ENCODE results near the gene PROSER3. TPM values are rescaled to one million over a fixed set of nuclear protein-coding genes. Genes with fewer than 3 reads are reported as not detected.
A peak's percentile ranks its signal among the peaks of the same experiment; 100 is the strongest.

PROSER3 gene
- total RNA-seq, 6 experiments from 2014 or later, result 26.4 to 30.0 (median 29.0) TPM

GRCh38 chr19:35740423-35741202 is 17.4 kb upstream of the PROSER3 start:
- Mint-ChIP-seq H3K4me1 (ENCODE audit: low read depth) (peaks cover 26% of the 10 kb centered on the region), H3K27ac (peak overlapping the region; percentile 38), H3K27me3 (ENCODE audit: insufficient read depth) (peaks cover 9% of the 10 kb centered on the region), H3K4me3 (peak overlapping the region; percentile 87), H3K9me3 (no peaks in the 10 kb centered on the region), H3K36me3 (ENCODE audit: low read depth) (peaks cover 12% of the 10 kb centered on the region)
- TF ChIP-seq, protein P1, sequence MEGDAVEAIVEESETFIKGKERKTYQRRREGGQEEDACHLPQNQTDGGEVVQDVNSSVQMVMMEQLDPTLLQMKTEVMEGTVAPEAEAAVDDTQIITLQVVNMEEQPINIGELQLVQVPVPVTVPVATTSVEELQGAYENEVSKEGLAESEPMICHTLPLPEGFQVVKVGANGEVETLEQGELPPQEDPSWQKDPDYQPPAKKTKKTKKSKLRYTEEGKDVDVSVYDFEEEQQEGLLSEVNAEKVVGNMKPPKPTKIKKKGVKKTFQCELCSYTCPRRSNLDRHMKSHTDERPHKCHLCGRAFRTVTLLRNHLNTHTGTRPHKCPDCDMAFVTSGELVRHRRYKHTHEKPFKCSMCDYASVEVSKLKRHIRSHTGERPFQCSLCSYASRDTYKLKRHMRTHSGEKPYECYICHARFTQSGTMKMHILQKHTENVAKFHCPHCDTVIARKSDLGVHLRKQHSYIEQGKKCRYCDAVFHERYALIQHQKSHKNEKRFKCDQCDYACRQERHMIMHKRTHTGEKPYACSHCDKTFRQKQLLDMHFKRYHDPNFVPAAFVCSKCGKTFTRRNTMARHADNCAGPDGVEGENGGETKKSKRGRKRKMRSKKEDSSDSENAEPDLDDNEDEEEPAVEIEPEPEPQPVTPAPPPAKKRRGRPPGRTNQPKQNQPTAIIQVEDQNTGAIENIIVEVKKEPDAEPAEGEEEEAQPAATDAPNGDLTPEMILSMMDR (IDR thresholded peaks at IDR 0.05), result peak; percentile 42; the same call in 1 of the 2 replicates
- DNase-seq, result peak; percentile 94

GRCh38 chr19:35741203-35741515 is 16.8 kb upstream of the PROSER3 start:
- H3K4me3 Mint-ChIP-seq, result peak overlapping the region; percentile 87
- TF ChIP-seq, protein P1 (IDR thresholded peaks at IDR 0.05), result no peak; the same call in none of the 2 replicates
- peaks cover 9% of the 10 kb centered on the region for H3K27me3 Mint-ChIP-seq (ENCODE audit: insufficient read depth)
- no peak for DNase-seq
- no peaks in the 10 kb centered on the region for H3K9me3 Mint-ChIP-seq
- H3K27ac Mint-ChIP-seq, result peak overlapping the region; percentile 38; the same call in 1 of the 2 replicates
- peaks cover 13% of the 10 kb centered on the region for H3K36me3 Mint-ChIP-seq (ENCODE audit: low read depth)
- H3K4me1 Mint-ChIP-seq (ENCODE audit: low read depth), result peaks cover 29% of the 10 kb centered on the region

DNA sequence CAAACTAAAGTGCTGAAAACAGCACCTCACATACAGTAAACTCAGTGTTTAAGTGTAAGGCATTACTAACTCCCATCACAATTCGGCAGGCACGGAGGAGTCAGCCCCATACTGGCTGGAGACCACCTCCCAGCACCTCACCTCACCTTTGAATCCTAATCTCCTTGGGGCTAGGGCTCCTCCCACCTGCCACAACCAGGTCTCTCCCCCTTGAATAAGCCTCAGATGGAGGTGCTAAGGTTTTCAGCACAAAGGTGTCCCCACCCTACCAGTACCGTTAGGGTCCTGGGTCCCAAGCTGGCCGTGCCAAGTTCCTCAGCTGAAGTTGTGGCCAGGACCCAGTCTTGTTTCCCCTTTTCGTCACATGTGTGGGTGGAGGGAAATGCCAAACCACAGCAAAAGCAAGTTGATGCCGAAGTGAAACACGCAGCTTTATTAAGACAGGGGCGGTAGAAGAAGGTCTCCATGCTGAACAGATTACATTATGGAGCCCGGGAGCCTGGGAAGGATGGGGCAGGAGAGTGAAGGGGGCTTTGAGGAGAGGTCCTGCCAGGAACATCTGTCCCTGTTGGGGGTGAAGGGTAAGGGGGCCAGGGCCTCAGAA is 15.8 kb upstream of the PROSER3 start, which contains the start of gene IGFLR1:
IGFLR1 (minus strand) TSS at position 332 of the 604 bp plus-strand sequence. CDS start 1,272 bp downstream, outside the sequence.
- Mint-ChIP-seq H3K4me3 (no peak within 1 kb of the TSS), H3K36me3 (ENCODE audit: low read depth) (peaks cover 13% of the 10 kb centered on the region), H3K9me3 (no peaks in the 10 kb centered on the region), H3K27ac (no peak within 1 kb of the TSS), H3K4me1 (ENCODE audit: low read depth) (peaks cover 39% of the 10 kb centered on the region), H3K27me3 (ENCODE audit: insufficient read depth) (peaks cover 9% of the 10 kb centered on the region)
- TF ChIP-seq, protein P1 (IDR thresholded peaks at IDR 0.05), result no peak
- no peak for DNase-seq

- TF ChIP-seq, protein P1 (IDR thresholded peaks at IDR 0.05), result no peak
- no peak overlapping the region for H3K27ac Mint-ChIP-seq
- peaks cover 8% of the 10 kb centered on the region for H3K27me3 Mint-ChIP-seq (ENCODE audit: insufficient read depth)
- peaks cover 47% of the 10 kb centered on the region for H3K4me1 Mint-ChIP-seq (ENCODE audit: low read depth)
- peak overlapping the region; percentile 97 for H3K4me3 Mint-ChIP-seq
- DNase-seq, result no peak
- H3K9me3 Mint-ChIP-seq, result no peaks in the 10 kb centered on the region
- peaks cover 13% of the 10 kb centered on the region for H3K36me3 Mint-ChIP-seq (ENCODE audit: low read depth)
Measured at GRCh38 chr19:35743640-35744429, 14.1 kb upstream of the PROSER3 start.

GRCh38 chr19:35744430-35745327 is 13.3 kb upstream of the PROSER3 start:
- no peaks in the 10 kb centered on the region for H3K9me3 Mint-ChIP-seq
- TF ChIP-seq, protein P1 (IDR thresholded peaks at IDR 0.05), result peak; percentile 65
- H3K36me3 Mint-ChIP-seq (ENCODE audit: low read depth), result peaks cover 13% of the 10 kb centered on the region
- H3K4me3 Mint-ChIP-seq, result peak overlapping the region; percentile 97
- H3K27me3 Mint-ChIP-seq (ENCODE audit: insufficient read depth), result peaks cover 6% of the 10 kb centered on the region
- peaks cover 47% of the 10 kb centered on the region for H3K4me1 Mint-ChIP-seq (ENCODE audit: low read depth)
- DNase-seq, result peak; percentile 93
- peak overlapping the region; percentile 100 for H3K27ac Mint-ChIP-seq
